H1 (cell line): Measurements from ENCODE around the gene DUSP1. TPM values are rescaled to one million over a fixed set of nuclear protein-coding genes. Genes with fewer than 3 reads are reported as not detected.

ENCODE experiments used
- CHD7 ChIP-seq: fragments of 300-600 bp; sonication (generic); IDR thresholded peaks from 2 replicates; pipeline ENCODE4 v1.7.1; 2012; ENCODE audit warnings: low read length, moderate library complexity, mild to moderate bottlenecking, inconsistent platforms; ENCODE audit not compliant: insufficient replicate concordance
- RAD21 ChIP-seq, 2 experiments: IDR thresholded peaks in 1 of 2; conservative IDR thresholded peaks in 1 of 2; 2 replicates each; pipeline ENCODE4 v1.6.1; 2011; ENCODE audit warnings: low read depth in 2 of 2, low read length in 2 of 2, improper control_type of control experiment in 1 of 2, inconsistent platforms in 1 of 2, mild to moderate bottlenecking in 1 of 2, moderate library complexity in 1 of 2
- SIRT6 ChIP-seq: IDR thresholded peaks from one replicate; pipeline ENCODE4 v1.7.1; 2012; ENCODE audit warnings: low read length, inconsistent platforms
- polyA plus RNA-seq, 7 experiments: library from polyadenylated mRNA; depleted of rRNA in 3 of 7; stranded (reverse) in 5 of 7; unstranded in 2 of 7; fragments of >200 nt in 5 of 7; fragments of 200-250 nt in 2 of 7; gene quantifications; 1 replicate in 5 of 7; 2 replicates in 1 of 7; 4 replicates in 1 of 7; pipeline versions ENCODE4 v1.2.1 to v1.2.3, GENCODE V29; 2011 to 2013; ENCODE audit warnings: missing spikeins in 2 of 7, mixed read lengths in 2 of 7
- total RNA-seq: library from RNA; stranded (reverse); fragmentation: NEBNext Ultra II Directional; extraction: Animal tissue kit (Norgen Biotek cat#: 25700); gene quantifications from 2 replicates; pipeline ENCODE4 v1.2.1, GENCODE V29; 2021

Gene DUSP1
- total and polyA plus RNA-seq, 2 of the 8 experiments (the other 6 are each of a cell fraction or from before 2014, with no cell fraction given): 6.5 to 11.7 TPM

GRCh38 chr5:172802112-172802511, 31.1 kb upstream of the DUSP1 start (continued):
- TF ChIP-seq CHD7 (no peak), RAD21 (IDR thresholded peaks at IDR 0.05 in 1 of 2, conservative IDR thresholded peaks at IDR 0.05 in 1 of 2; ENCODE audit: low read depth in 2 of 2, low read length in 2 of 2) (no peak), SIRT6 (no peak)
